LNCAP (cell line): Measurements from ENCODE around the gene FBXL13.

Experiments
- TF ChIP-seq, protein P1 (sequence below): fragments of 450-650 bp; IDR thresholded peaks from 2 replicates; pipeline ENCODE4 v1.5.1; 2017; ENCODE audit warnings: mild to moderate bottlenecking

FBXL13 gene

DNA sequence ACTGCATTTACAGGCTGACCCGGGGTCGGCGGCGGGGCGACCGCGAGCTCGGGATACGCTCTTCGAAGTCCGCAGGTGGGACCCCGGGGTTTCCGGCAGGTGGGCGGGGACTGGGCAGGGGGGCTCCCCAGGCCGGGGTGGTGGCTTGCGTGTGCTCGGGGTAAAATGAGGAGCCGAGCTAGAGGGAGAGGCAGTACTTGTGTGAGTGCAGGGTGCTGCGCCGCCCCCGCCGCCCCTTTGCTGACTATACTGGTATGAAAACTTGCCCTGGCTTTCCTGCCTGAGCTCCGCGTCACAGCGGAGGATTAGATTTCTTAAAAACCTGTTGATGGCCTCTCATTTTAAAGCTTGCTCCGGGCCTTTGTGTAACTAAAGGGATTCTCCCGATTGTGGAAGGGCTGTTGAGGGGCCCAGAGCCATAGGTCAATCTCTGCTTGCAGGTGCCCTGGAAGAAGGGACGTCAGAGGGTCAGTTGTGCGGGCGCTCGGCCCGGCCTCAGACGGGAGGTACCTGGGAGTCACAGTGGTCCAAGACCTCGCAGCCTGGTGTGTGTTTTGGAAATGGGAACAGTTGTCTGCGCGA lies 832 bp upstream of the FBXL13 start:
- TF ChIP-seq, protein P1, sequence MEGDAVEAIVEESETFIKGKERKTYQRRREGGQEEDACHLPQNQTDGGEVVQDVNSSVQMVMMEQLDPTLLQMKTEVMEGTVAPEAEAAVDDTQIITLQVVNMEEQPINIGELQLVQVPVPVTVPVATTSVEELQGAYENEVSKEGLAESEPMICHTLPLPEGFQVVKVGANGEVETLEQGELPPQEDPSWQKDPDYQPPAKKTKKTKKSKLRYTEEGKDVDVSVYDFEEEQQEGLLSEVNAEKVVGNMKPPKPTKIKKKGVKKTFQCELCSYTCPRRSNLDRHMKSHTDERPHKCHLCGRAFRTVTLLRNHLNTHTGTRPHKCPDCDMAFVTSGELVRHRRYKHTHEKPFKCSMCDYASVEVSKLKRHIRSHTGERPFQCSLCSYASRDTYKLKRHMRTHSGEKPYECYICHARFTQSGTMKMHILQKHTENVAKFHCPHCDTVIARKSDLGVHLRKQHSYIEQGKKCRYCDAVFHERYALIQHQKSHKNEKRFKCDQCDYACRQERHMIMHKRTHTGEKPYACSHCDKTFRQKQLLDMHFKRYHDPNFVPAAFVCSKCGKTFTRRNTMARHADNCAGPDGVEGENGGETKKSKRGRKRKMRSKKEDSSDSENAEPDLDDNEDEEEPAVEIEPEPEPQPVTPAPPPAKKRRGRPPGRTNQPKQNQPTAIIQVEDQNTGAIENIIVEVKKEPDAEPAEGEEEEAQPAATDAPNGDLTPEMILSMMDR: no peak

DNA sequence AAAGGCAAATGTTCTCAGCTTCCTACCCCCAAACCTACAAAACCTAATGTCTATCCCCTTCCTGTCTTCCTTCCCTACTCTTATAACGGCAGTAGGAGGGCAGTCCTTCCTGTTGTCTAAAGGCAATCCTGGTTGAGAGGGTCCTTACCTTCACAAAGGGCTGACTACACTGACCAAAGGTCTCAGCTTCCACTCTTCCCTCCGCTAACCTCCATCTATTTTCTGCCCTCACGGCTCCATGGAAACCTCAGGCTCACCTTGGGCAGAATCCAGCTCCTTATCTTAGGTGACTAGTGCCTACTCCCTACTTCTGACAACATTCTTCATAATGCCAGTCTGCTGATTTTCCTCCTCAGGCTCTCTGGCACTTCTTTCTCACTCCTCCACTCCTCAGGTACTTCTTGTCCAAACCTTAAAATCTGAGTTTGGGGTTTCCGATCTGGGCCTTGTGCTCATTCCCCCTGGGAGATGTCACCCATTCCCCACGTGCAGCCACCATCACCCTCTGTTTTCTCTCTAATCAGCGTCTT lies 542 bp downstream of the FBXL13 start:
- TF ChIP-seq, protein P1: no peak

DNA sequence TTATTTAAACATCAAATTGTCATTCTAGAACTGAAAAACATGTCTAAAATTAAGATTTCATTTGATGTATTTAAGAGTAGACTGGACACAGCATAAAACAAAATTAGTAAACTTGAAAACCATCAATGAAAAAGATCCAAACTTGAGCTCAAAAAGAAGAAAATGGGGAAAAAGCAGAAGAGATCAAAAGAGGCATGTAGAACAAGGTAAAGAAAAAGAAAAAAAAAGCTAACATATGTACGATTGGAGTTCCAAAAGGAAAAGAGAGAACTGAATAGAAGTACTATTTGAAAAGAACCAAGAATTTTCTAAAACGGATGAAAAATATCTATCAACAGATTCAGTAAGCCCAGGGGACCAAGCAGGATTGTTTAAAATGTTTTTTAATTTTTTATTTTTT lies 3.6 kb downstream of the FBXL13 start:
- TF ChIP-seq, protein P1: no peak

DNA sequence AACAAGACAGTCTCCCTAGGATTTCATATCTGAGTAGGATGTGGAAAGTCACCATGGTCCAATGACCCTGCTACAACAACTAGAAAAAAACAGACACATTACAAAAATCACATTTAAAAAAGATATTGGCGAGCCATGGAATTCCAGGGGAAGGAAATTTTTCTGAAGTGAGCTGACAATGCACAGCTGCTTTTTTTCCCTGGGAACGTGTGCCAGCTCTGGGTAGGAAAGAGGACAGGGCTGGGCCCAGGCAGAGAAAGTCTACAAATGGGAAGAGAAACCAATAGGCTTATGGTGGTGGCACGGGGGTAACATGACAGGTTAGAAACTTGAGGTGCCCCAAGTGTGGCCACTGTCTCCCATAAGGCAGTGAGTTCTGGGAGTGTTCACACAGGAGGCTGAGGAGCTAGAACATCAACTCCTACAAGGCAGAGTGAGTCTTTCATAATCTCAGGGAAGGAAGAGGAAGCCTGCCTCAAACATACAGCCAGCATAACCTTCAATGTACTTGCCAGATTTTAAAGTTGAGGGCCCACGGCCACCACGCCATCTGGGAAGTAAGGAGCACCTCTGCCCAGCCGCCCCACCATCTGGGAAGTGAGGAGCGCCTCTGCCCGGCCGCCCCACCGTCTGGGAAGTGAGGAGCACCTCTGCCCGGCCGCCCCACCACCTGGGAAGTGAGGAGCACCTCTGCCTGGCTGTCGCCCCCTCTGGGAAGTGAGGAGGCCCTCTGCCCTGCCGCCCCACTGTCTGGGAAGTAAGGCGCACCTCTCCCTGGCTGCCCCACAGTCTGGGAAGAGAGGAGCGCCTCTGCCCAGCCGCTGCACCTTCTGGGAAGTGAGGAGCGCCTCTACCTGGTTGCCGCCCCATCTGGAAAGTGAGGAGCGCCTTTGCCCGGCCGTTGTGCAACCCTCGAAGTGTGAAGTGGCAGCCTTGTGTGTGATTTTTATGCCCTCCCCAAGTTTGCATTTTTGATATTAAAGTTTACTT lies 5.9 kb downstream of the FBXL13 start:
- TF ChIP-seq, protein P1: no peak

DNA sequence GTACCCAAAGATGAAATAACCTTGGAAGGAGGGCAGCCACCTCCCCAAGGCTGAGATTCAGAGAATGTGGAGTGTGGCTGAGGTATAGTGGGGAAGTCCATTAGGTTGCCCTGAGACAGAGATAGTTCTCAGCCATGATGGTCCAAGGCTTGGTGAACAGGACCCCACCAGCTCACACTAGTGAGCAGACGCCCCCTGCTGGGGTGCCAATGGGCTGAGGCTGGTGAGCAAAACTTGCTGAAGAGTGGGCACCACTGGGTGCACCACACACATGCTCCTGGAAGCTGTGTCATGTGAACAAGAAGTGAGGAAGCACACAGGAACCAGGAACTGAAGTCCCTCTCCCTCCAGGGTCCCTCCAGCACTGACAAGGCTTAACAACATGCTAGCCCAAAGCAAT lies 8.9 kb downstream of the FBXL13 start:
- TF ChIP-seq, protein P1: peak; percentile 49

DNA sequence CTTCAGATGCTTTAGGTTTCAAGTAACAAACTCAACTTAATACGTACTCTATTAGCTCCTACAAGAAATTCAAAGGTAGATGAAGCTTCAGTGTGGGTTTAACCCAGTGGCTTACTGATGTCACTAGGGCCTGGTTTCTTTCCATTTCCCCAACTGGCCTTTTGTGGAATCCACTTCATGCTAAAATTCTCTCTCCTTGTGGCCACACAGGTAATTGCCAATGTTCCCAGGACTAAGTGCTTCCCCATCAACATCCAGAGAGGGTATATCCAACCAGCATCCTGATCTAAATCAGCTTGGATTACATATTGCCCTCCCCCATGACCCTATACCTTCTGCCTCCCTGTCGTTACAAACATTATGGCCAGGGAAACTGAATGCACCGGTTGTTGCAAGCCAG lies 10.7 kb downstream of the FBXL13 start:
- TF ChIP-seq, protein P1: no peak

DNA sequence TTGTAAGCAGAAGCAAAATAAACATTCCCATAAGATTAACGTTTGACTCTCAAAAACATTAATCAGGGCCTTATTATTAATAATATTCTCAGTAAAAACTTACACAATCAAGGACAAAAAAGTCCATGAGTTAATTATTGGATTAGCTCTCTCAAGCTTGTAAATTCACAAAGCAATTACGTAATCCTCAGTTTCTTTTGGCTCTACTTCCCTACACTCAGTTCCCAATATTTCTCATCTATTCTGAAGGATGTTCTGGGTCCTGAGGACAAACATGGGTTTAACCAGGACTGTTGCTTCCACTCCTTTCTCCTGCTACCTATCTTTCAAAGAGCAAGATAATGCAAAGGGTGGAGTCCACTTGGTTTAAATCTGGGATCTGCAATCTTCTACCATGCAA lies 15.1 kb downstream of the FBXL13 start:
- TF ChIP-seq, protein P1: no peak
